Liver (tissue), 9 donors: Measurements from ENCODE around the gene OGDHL. TPM values are rescaled to one million over a fixed set of nuclear protein-coding genes. Genes with fewer than 3 reads are reported as not detected.

Source experiments
- DNase-seq: peaks from one replicate; pipeline ENCODE4 v3.0.0-alpha.2; 2017; ENCODE audit warnings: low spot score
- H3K27ac ChIP-seq, 2 donors: one replicate each; pipeline ENCODE4 v1.7.0; 2013; ENCODE audit warnings: inconsistent platforms in 2 of 2, low read length in 2 of 2, control low read depth in 1 of 2, low read depth in 1 of 2, mild to moderate bottlenecking in 1 of 2
- H3K27me3 ChIP-seq, 4 donors: one replicate each; pipeline versions ENCODE4 v1.6.1 to v1.7.0; 2013; ENCODE audit warnings: low read length in 3 of 4, inconsistent platforms in 1 of 4, mild to moderate bottlenecking in 1 of 4, moderate library complexity in 1 of 4; ENCODE audit not compliant: control insufficient read depth in 4 of 4, insufficient read depth in 4 of 4
- H3K36me3 ChIP-seq, 4 donors: one replicate each; pipeline versions ENCODE4 v1.6.1 to v1.7.0; 2013; ENCODE audit warnings: low read length in 3 of 4, mild to moderate bottlenecking in 3 of 4, low read depth in 1 of 4, moderate library complexity in 1 of 4; ENCODE audit not compliant: control insufficient read depth in 4 of 4, insufficient read depth in 3 of 4
- H3K4me1 ChIP-seq, 4 donors: one replicate each; pipeline versions ENCODE4 v1.6.1 to v1.7.0; 2013; ENCODE audit warnings: low read length in 3 of 4, mild to moderate bottlenecking in 3 of 4, moderate library complexity in 1 of 4; ENCODE audit not compliant: control insufficient read depth in 4 of 4, insufficient read depth in 4 of 4
- H3K4me3 ChIP-seq, 3 donors: one replicate each; pipeline versions ENCODE4 v1.6.1 to v1.7.0; 2013; ENCODE audit warnings: low read length in 3 of 3, control low read depth in 1 of 3, low read depth in 1 of 3, mild to moderate bottlenecking in 1 of 3
- H3K9ac ChIP-seq, 2 donors: one replicate each; pipeline ENCODE4 v1.7.0; 2013; ENCODE audit warnings: low read length in 2 of 2, mild to moderate bottlenecking in 2 of 2, moderate library complexity in 2 of 2, control low read depth in 1 of 2, low read depth in 1 of 2
- H3K9me3 ChIP-seq, 4 donors: one replicate each; pipeline versions ENCODE4 v1.6.1 to v1.7.0; 2013; ENCODE audit warnings: low read length in 3 of 4; ENCODE audit not compliant: control insufficient read depth in 4 of 4
- ATF3 ChIP-seq: IDR thresholded peaks from 2 replicates; pipeline ENCODE4 v1.6.1; 2016; ENCODE audit warnings: antibody characterized with exemption
- GABPA ChIP-seq, 2 donors: IDR thresholded peaks in 1 of 2; conservative IDR thresholded peaks in 1 of 2; 2 replicates each; pipeline ENCODE4 v1.6.1; 2016; ENCODE audit warnings: antibody characterized with exemption in 2 of 2, mild to moderate bottlenecking in 1 of 2, moderate library complexity in 1 of 2
- RAD21 ChIP-seq, 2 donors: IDR thresholded peaks; 2 replicates each; pipeline ENCODE4 v1.6.1; 2016; ENCODE audit warnings: antibody characterized with exemption in 2 of 2, mild to moderate bottlenecking in 2 of 2
- REST ChIP-seq: IDR thresholded peaks from 2 replicates; pipeline ENCODE4 v1.6.1; 2016; ENCODE audit warnings: antibody characterized with exemption, mild to moderate bottlenecking
- WGBS: extraction: QIAGEN DNeasy Blood & Tissue Kit; methylation state at CpG from one replicate; pipeline ENCODE4 v1.1.7; 2013; 5-methylcytosine and 5-hydroxymethylcytosine counted together
- polyA plus RNA-seq, 2 donors: library from polyadenylated mRNA; stranded (reverse) in 1 of 2; unstranded in 1 of 2; fragments of 200-250 nt in 1 of 2; fragments of >200 nt in 1 of 2; fragmentation: Nextera tagmentation in 1 of 2; extraction: Ambion mirVana in 1 of 2; gene quantifications; one replicate each; pipeline versions ENCODE4 v1.2.1 to v1.2.3, GENCODE V29; 2013 to 2015
- total RNA-seq, 2 donors: library from RNA; depleted of rRNA; stranded (reverse); fragments of >200 nt; gene quantifications; one replicate each; pipeline ENCODE4 v1.2.3, GENCODE V29; 2014
- donor health status: healthy.
- donor health status: healthy.
- donor health status: healthy.
- donor health status: healthy.
- donor health status: healthy.

The OGDHL gene
- total and polyA plus RNA-seq, 4 donors, result 5.2 to 67.9 (median 49.7) TPM

GRCh38 chr10:49686651-49687050, 75.5 kb downstream of the OGDHL start:
- Histone ChIP-seq H3K27me3 (peaks cover under 1 to 14% (median 6%) of the 10 kb centered on the region in 4 donors), H3K27ac (no peak overlapping the region), H3K36me3 (no peaks in the 10 kb centered on the region), H3K4me3 (no peak overlapping the region), H3K9me3 (peaks cover 0 to 5% (median under 1%) of the 10 kb centered on the region in 4 donors), H3K4me1 (no peaks in the 10 kb centered on the region), H3K9ac (no peak overlapping the region)
- no peak for DNase-seq
- TF ChIP-seq RAD21 (IDR thresholded peaks at IDR 0.05) (no peak), REST (no peak), GABPA (IDR thresholded peaks at IDR 0.05 in 1 of 2, conservative IDR thresholded peaks at IDR 0.05 in 1 of 2) (no peak), ATF3 (no peak)
- 71% methylated on average over 4 of the region's 4 CpGs for WGBS

Other genes with a start within 250 kb of the OGDHL start
- gene ERCC6, start 223.2 kb downstream of the OGDHL start, total RNA-seq, result 10 to 100 TPM; 12.0 to 17.1 TPM
- gene ERCC6, start 223.2 kb downstream of the OGDHL start, polyA plus RNA-seq, result 1 to 10 TPM; 2.3 to 3.0 TPM
- gene SLC18A3, start 152.0 kb downstream of the OGDHL start, total RNA-seq, result not detected
- not detected for gene SLC18A3, start 152.0 kb downstream of the OGDHL start, polyA plus RNA-seq
- not detected for gene CHAT, start 148.3 kb downstream of the OGDHL start, total RNA-seq
- gene CHAT, start 148.3 kb downstream of the OGDHL start, polyA plus RNA-seq, result not detected
- gene C10orf53, start 82.7 kb downstream of the OGDHL start, total RNA-seq, result not detected
- gene C10orf53, start 82.7 kb downstream of the OGDHL start, polyA plus RNA-seq, result not detected
- 10 to 100 TPM; 12.4 to 16.9 TPM for gene PARG, start 179.7 kb upstream of the OGDHL start, total RNA-seq
- gene PARG, start 179.7 kb upstream of the OGDHL start, polyA plus RNA-seq, result 1 to 10 TPM; 4.5 to 5.7 TPM
- 10 to 100 TPM in 1 of 2 donors, 1 to 10 TPM in 1; 9.1 to 23.1 TPM for gene TIMM23B, start 179.7 kb upstream of the OGDHL start, total RNA-seq
- 10 to 100 TPM in 1 of 2 donors, 1 to 10 TPM in 1; 6.2 to 10.4 TPM for gene TIMM23B, start 179.7 kb upstream of the OGDHL start, polyA plus RNA-seq
- 1 to 10 TPM; 3.0 to 9.4 TPM for gene AGAP6, start 226.1 kb upstream of the OGDHL start, total RNA-seq
- 1 to 10 TPM; 3.1 to 4.8 TPM for gene AGAP6, start 226.1 kb upstream of the OGDHL start, polyA plus RNA-seq